CD4-positive, alpha-beta T cell treated with Interleukin-1 beta for 1 hour (primary cell): ENCODE data around the gene HDAC5.

ENCODE experiments used
- DNase-seq, 2 donors: peaks; one replicate each; pipeline ENCODE4 v3.0.0-alpha.2; 2020 to 2022

The HDAC5 gene

GRCh38 chr17:44086364-44087311 is 36.8 kb downstream of the HDAC5 start:
- DNase-seq: no peak

DNA sequence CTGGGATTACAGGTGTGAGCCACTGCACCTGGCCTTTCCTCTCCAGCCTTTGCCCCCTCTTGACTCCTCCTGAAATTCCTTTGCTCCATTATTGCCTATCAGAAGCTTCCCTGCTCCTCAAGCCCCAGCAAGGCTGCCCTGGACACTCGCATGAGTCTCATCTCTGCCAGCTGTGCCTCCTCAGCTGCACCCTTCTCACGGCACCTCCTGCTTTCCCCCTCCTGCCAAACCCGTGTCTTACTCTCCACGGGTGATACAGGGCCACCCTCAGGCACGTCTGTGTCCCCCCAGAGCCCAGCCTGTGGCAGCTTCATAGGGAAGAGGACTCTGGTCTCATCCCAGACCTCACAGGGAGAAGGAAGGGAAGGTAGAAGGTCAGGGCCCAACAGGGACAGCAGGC is 37.5 kb downstream of the HDAC5 start:
- DNase-seq: no peak

- no peak for DNase-seq
Observed at GRCh38 chr17:44084921-44085320, 38.5 kb downstream of the HDAC5 start.

DNA sequence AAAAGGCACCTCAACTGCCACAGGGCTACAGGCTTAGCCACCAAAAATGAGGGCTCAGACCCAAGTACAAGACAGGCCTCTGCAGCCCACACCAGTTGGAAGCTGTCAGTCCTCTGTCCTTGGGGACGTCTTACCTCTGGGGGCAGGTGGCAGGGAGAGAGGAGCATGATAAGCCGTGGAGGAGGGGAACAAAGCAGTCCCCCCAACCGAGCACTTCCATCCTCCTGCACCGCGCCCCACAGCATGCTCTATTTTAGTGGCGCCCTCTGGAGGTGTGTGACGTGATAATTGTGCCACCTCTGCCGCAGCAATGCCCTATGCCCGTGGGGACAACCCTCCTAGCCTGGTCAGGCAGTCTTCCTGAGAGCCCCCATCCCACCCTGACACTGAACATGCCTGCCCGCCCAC is 39.3 kb downstream of the HDAC5 start:
- no peak for DNase-seq

- no peak for DNase-seq
Observed at GRCh38 chr17:44083250-44083849, 40.1 kb downstream of the HDAC5 start.

DNA sequence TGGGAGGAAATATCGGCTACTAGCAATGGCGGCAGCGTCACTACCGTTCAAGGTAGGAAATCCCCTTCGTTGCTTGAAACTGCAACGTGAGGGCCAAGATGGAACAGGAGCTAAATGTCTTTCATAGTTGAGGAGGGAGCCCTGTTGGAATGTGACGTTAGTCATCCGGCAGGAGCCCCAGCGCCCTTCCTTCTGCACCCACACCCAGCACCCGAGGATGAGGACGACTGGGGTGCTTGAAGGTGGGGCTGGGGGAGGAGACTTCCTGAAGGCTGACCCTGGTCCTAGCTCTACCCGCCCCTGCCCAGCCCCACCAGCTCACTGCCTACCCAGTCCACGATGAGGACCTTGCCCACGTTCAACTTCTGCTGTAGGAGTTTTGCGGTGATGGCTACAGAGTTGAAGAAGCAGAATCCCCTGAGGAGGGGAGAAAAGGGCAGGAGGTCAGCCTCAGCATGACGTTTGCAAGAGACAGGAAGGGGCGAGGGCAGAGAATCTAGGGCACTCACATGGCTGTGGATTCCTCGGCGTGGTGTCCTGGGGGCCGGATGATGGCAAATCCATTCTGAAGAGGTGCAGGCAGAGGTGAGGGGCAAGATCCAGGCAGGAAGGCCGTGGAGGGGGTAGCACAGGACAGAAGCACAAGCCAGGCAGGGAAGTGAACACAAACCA is 41.0 kb downstream of the HDAC5 start:
- no peak for DNase-seq

DNA sequence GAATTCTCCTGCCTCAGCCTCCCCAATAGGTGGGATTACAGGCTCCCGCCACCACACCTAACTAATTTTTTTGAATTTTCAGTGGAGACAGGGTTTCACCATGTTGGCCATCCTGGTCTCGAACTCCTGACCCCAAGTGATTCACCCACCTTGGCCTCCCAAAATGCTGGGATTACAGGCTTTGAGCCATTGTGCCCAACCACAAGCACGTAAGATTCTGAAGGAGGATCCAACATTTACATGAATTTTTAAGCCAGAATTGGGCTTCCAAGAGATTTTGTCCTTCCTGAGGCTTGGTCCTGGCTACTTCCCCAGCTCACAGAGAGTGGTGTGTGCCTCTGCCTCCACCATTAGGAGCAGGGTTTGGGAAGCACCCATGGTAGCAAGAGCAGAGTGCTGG is 41.8 kb downstream of the HDAC5 start:
- DNase-seq: no peak

GRCh38 chr17:44079877-44080821 is 43.3 kb downstream of the HDAC5 start:
- no peak for DNase-seq

- no peak for DNase-seq
Observed at GRCh38 chr17:44078412-44078811, 45.0 kb downstream of the HDAC5 start.

DNA sequence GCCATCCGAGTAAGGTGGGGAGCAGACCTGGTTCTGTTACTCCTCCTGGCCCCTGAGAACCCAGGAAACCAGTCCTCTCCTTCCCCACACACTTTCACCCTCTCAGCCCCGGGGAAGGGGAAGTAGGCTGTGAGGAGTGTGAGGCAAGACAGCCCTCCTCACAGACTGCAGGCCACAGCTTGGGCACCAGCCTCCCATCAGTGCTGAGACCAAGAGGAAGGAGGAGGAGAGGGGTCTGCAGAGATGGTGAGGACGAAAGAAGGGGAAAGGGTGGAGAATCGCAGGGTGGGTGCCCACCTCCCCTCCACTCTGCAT is 45.9 kb downstream of the HDAC5 start:
- peak in 1 of 2 donors; percentile 28 for DNase-seq

- no peak for DNase-seq
Observed at GRCh38 chr17:44076716-44077594, 46.5 kb downstream of the HDAC5 start.

GRCh38 chr17:44075598-44076293 is 47.7 kb downstream of the HDAC5 start:
- DNase-seq: no peak

DNA sequence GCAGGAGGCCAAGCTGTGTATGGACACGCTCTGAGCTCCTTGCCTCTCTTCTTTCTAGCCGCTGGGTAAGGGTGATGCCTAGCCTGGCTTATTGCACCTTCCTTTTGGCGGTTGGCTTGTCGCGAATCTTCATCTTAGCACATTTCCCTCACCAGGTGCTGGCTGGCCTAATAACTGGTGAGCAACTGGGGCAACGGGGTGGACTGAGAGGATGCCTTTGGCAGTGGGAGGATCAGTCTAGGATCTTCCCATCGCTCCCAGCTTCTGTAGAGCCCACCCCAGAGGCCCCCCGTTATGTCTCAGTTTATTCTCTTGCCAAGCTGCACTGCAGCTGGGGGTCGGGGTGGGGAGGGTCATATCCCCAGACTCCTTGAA is 48.5 kb downstream of the HDAC5 start:
- no peak for DNase-seq

DNA sequence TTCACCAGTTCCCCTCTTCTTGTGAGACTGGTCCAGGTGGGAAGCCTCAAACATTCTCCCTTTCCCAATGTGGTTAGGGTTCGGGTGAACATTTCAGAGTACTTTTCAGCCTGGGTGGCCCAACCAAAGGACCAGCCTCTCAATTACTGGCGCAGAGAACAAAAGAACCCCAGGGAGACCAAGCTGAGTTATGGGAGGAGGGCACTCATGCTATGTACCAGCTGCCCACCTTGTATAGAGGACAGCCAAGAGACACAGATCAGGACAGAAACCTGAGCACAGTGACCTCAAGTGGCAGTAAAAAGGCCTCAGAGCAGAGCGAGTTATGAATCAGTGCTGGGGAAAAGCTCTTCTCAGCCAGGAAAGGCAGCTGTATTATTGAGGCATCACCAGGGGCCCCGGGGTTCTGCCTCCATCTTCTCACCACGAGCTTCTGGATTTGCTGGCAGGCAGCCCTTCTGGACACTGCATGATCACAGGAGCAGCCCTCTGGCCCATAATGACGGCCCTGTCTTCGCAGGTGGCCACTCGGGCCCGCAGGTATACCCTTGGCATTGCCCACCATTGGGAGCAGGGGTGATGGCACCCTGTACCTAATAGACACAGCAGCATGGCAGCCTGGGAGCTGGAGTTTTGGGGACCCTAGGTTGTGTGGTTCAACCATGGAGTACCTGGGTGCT is 49.1 kb downstream of the HDAC5 start:
- DNase-seq: no peak

- no peak for DNase-seq
Observed at GRCh38 chr17:44071772-44072171, 51.7 kb downstream of the HDAC5 start.

DNA sequence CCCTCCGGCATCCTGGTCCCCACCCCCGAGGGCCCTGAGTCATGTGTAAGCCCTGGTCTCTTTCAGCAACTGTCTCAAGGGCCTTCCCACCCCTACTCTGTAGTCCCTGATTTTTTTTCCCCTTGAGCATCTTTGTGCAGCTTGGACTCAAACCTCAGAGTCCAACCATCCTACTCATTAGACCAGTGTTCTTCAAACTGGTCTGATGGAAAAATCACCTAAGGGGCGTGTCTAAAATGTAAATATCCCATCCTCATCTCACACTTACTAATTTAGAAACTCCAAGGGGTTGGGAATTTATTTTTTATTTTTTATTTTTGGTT is 52.3 kb downstream of the HDAC5 start:
- no peak for DNase-seq

DNA sequence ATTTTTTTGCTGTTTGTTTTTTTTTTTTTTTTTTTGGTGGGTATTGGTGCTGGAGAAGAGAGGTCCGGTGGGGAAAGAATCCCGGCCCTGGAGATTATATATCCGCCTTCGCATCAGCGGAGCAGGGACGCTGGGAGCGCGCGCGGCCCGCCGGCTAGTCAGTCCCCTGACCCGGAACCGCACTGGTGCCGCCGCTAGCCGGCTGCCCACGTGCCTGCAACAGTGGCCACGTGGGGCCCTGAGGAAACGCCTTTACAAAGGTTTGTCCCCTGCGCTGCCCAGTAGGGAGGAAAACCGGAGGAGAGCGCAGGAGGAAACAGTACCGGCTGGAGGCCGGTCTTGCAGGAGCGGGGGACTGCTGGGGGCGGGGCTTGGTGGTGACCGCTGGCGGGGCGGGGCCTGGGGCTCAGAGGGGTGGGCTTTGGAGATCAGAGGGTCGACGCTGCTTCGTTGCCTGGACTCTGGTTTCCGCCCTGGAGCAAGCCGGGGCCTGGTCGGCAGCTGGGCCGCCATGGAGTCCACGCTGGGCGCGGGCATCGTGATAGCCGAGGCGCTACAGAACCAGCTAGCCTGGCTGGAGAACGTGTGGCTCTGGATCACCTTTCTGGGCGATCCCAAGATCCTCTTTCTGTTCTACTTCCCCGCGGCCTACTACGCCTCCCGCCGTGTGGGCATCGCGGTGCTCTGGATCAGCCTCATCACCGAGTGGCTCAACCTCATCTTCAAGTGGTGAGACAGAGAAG is 52.8 kb downstream of the HDAC5 start, which contains the start of gene G6PC3:
Gene G6PC3 (plus strand): TSS at position 281 of the 743 bp plus-strand sequence. CDS start 231 bp downstream, at position 512.
- peak; percentile 85 to 88 for DNase-seq

- no peak for DNase-seq
Observed at GRCh38 chr17:44069974-44070454, 53.4 kb downstream of the HDAC5 start.

GRCh38 chr17:44067545-44067940 is 55.9 kb downstream of the HDAC5 start:
- no peak for DNase-seq
